K562 (cell line): ENCODE measurements around the gene GPR37L1. TPM values are rescaled to one million over a fixed set of nuclear protein-coding genes. Genes with fewer than 3 reads are reported as not detected.

Experiments used
- ATF3 ChIP-seq, 2 experiments: fragments of 450-650 bp in 1 of 2; sonication (generic) in 1 of 2; formaldehyde crosslinking in 1 of 2; IDR thresholded peaks in 1 of 2; conservative IDR thresholded peaks in 1 of 2; 2 replicates each; pipeline versions ENCODE4 v1.6.1 to v1.8.1; 2016 to 2023; ENCODE audit warnings: mild to moderate bottlenecking in 2 of 2, moderate library complexity in 2 of 2, inconsistent platforms in 1 of 2, missing genetic modification reagents in 1 of 2
- CBX3 ChIP-seq, 2 experiments: IDR thresholded peaks; 1 replicate in 1 of 2; 2 replicates in 1 of 2; pipeline ENCODE4 v1.6.1; 2012; ENCODE audit warnings: inconsistent platforms in 2 of 2, low read length in 2 of 2, borderline replicate concordance in 1 of 2, control low read depth in 1 of 2
- CHD1 ChIP-seq: fragments of 200-600 bp; sonication (generic); IDR thresholded peaks from one replicate; pipeline ENCODE4 v1.6.1; 2012; ENCODE audit warnings: mild to moderate bottlenecking, moderate library complexity, low read length, inconsistent platforms
- CXXC5 ChIP-seq: fragments of 250-450 bp; sonication (Bioruptor Pico); IDR thresholded peaks from 2 replicates; pipeline ENCODE4 v1.8.0; 2022; ENCODE audit warnings: inconsistent platforms, mild to moderate bottlenecking, moderate library complexity
- GTF2E2 ChIP-seq: fragments of 200-800 bp; sonication (Bioruptor generic); IDR thresholded peaks from 2 replicates; pipeline ENCODE4 v1.6.1; 2016; ENCODE audit warnings: missing genetic modification characterization, missing compliant biosample characterization
- IRF9 ChIP-seq: fragments of 450-650 bp; IDR thresholded peaks from 2 replicates; pipeline ENCODE4 v1.6.1; 2016; ENCODE audit warnings: missing biosample characterization, missing genetic modification characterization
- KDM2B ChIP-seq: fragments of 250-450 bp; sonication (Bioruptor Pico); IDR thresholded peaks from 2 replicates; pipeline ENCODE4 v1.8.0; 2021; ENCODE audit warnings: mild to moderate bottlenecking, moderate library complexity
- MBD1 ChIP-seq: fragments of 250-450 bp; sonication (Bioruptor Pico); IDR thresholded peaks from 2 replicates; pipeline ENCODE4 v1.8.0; 2022; ENCODE audit warnings: inconsistent platforms
- MCM7 ChIP-seq, 2 experiments: fragments of 450-650 bp; IDR thresholded peaks; 2 replicates each; pipeline ENCODE4 v1.6.1; 2016 to 2018
- NFIC ChIP-seq: fragments of 450-650 bp; IDR thresholded peaks from 2 replicates; pipeline ENCODE4 v1.6.1; 2017; ENCODE audit warnings: mild to moderate bottlenecking, inconsistent platforms
- NONO ChIP-seq, 2 experiments: fragments of 200-400 bp in 1 of 2; fragments of 450-650 bp in 1 of 2; formaldehyde crosslinking in 1 of 2; IDR thresholded peaks; 2 replicates each; pipeline ENCODE4 v1.6.1; 2017; ENCODE audit warnings: low read depth in 2 of 2, mild to moderate bottlenecking in 2 of 2, moderate library complexity in 2 of 2, low read length in 1 of 2
- POLR2H ChIP-seq: IDR thresholded peaks from 2 replicates; pipeline ENCODE4 v1.6.1; 2016; ENCODE audit warnings: missing genetic modification characterization, low read depth, mild to moderate bottlenecking, control low read depth, missing compliant biosample characterization, moderate library complexity
- PYGO2 ChIP-seq: fragments of 450-650 bp; IDR thresholded peaks from 2 replicates; pipeline ENCODE4 v1.6.1; 2016; ENCODE audit warnings: mild to moderate bottlenecking, missing genetic modification characterization, moderate library complexity, missing compliant biosample characterization
- SMAD2 ChIP-seq: fragments of 150-350 bp; IDR thresholded peaks from 2 replicates; pipeline ENCODE4 v1.6.1; 2014; ENCODE audit warnings: low read depth, mild to moderate bottlenecking, low read length
- SMAD4 ChIP-seq: fragments of 250-450 bp; sonication (Bioruptor Pico); conservative IDR thresholded peaks from 2 replicates; pipeline ENCODE4 v1.8.0; 2021; ENCODE audit warnings: inconsistent platforms, mild to moderate bottlenecking, moderate library complexity
- SMARCA4 ChIP-seq: fragments of 450-650 bp; IDR thresholded peaks from 2 replicates; pipeline ENCODE4 v1.6.1; 2016
- SRSF7 ChIP-seq: fragments of 200-400 bp; formaldehyde crosslinking; optimal IDR thresholded peaks from 2 replicates; pipeline ENCODE3; 2017; ENCODE audit warnings: mild to moderate bottlenecking, low read depth, low read length
- STAT5A ChIP-seq: IDR thresholded peaks from 2 replicates; pipeline ENCODE4 v1.6.1; 2012; ENCODE audit warnings: low read length, inconsistent platforms, borderline replicate concordance
- TAF1 ChIP-seq: IDR thresholded peaks from 2 replicates; pipeline ENCODE4 v1.6.1; 2011; ENCODE audit warnings: mild to moderate bottlenecking, low read length, moderate library complexity; ENCODE audit not compliant: insufficient read depth, control insufficient read depth, severe bottlenecking; ENCODE audit errors: extremely low read depth
- TCF7L2 ChIP-seq: fragments of 150-350 bp; IDR thresholded peaks from 2 replicates; pipeline ENCODE4 v1.6.1; 2016; ENCODE audit warnings: low read depth, mild to moderate bottlenecking, low read length, moderate library complexity
- TEAD1 ChIP-seq, 2 experiments: fragments of 450-650 bp in 1 of 2; sonication (generic) in 1 of 2; formaldehyde crosslinking; IDR thresholded peaks; 2 replicates each; pipeline versions ENCODE4 v1.4.0 to v1.8.0; 2020 to 2022; ENCODE audit warnings: mild to moderate bottlenecking in 2 of 2, missing genetic modification reagents in 1 of 2
- THRA ChIP-seq: fragments of 450-650 bp; IDR thresholded peaks from 2 replicates; pipeline ENCODE4 v1.6.1; 2017; ENCODE audit warnings: mild to moderate bottlenecking, moderate library complexity
- ZNF224 ChIP-seq: sonication (generic); formaldehyde crosslinking; IDR thresholded peaks from 2 replicates; pipeline ENCODE4 v1.8.0; 2022; ENCODE audit warnings: mild to moderate bottlenecking, missing genetic modification reagents
- ZNF263 ChIP-seq: sonication (generic); formaldehyde crosslinking; IDR thresholded peaks from 2 replicates; pipeline ENCODE4 v1.8.0; 2022; ENCODE audit warnings: mild to moderate bottlenecking, missing genetic modification reagents, borderline replicate concordance
- ZNF785 ChIP-seq: fragments of 250-450 bp; sonication (Bioruptor Pico); IDR thresholded peaks from 2 replicates; pipeline ENCODE4 v1.4.0; 2020; ENCODE audit warnings: mild to moderate bottlenecking
- polyA plus RNA-seq, 8 experiments: library from polyadenylated mRNA; depleted of rRNA in 4 of 8; stranded (reverse) in 5 of 8; unstranded in 3 of 8; fragments of >200 nt; fragmentation: Nextera tagmentation in 2 of 8; fragmentation: Illumina TruSeq in 1 of 8; extraction: Ambion mirVana in 2 of 8; extraction: Trizol in 1 of 8; gene quantifications; 2 replicates each; pipeline versions ENCODE4 v1.2.1 to v1.2.3, GENCODE V29; 2011 to 2014; ENCODE audit warnings: inconsistent platforms in 1 of 8, missing spikeins in 1 of 8
- total RNA-seq, 7 experiments: library from RNA; depleted of rRNA in 6 of 7; stranded (reverse); fragments of >200 nt in 6 of 7; fragmentation: Illumina TruSeq in 2 of 7; extraction: Trizol in 2 of 7; gene quantifications; 2 replicates each; pipeline versions ENCODE4 v1.2.1 to v1.2.3, GENCODE V29; 2011 to 2021; ENCODE audit warnings: low replicate concordance in 1 of 7

GPR37L1 gene
- total and polyA plus RNA-seq, 9 of the 15 experiments (the other 6 are each of a cell fraction or from before 2014, with no cell fraction given): not detected

GRCh38 chr1:202117898-202118371, 4.8 kb upstream of the GPR37L1 start (continued):
- TF ChIP-seq TAF1 (peak; percentile 19), POLR2H (no peak), NONO (IDR thresholded peaks at IDR 0.05; ENCODE audit: low read depth in 2 of 2, low read length in 1 of 2) (no peak; a peak in 1 of 4 replicates), GTF2E2 (tag) (no peak), MCM7 (IDR thresholded peaks at IDR 0.05) (no peak), TEAD1 (CRISPR knock-in tag; IDR thresholded peaks at IDR 0.05) (peak; percentile 30 to 68; a peak in 1 of 4 replicates), STAT5A (peak; percentile 66), ATF3 (IDR thresholded peaks at IDR 0.05) (peak; percentile 89), ATF3 (CRISPR knock-in tag; conservative IDR thresholded peaks at IDR 0.05) (0 out of 2 replicates have a peak, but pooled peaks have one; percentile 22), ZNF785 (CRISPR knock-in tag) (no peak), CHD1 (no peak), SMAD4 (CRISPR knock-in tag) (peak; percentile 68), ZNF224 (CRISPR knock-in tag) (no peak), IRF9 (tag) (peak; percentile 66; the same call in 1 of the 2 replicates), CXXC5 (CRISPR knock-in tag) (peak; percentile 85), PYGO2 (no peak), KDM2B (CRISPR knock-in tag) (no peak), ZNF263 (no peak), SRSF7 (no peak), CBX3 (IDR thresholded peaks at IDR 0.05; ENCODE audit: borderline replicate concordance in 1 of 2, low read length in 2 of 2) (peak in 1 of 2 experiments; percentile 37; a peak in 1 of 3 replicates), SMARCA4 (peak; percentile 89), SMAD2 (no peak), MBD1 (CRISPR knock-in tag) (no peak), THRA (no peak), TCF7L2 (no peak), NFIC (peak; percentile 68)
